GM18499 (cell line): Measurements from ENCODE around the gene ANAPC4.

Experiments
- ATAC-seq: cut with Tn5 transposase; IDR thresholded peaks from one replicate; pipeline ENCODE4 v1.9.1; 2021; ENCODE audit warnings: moderate number of reproducible peaks; ENCODE audit not compliant: insufficient read depth, unreplicated experiment

Gene ANAPC4

DNA sequence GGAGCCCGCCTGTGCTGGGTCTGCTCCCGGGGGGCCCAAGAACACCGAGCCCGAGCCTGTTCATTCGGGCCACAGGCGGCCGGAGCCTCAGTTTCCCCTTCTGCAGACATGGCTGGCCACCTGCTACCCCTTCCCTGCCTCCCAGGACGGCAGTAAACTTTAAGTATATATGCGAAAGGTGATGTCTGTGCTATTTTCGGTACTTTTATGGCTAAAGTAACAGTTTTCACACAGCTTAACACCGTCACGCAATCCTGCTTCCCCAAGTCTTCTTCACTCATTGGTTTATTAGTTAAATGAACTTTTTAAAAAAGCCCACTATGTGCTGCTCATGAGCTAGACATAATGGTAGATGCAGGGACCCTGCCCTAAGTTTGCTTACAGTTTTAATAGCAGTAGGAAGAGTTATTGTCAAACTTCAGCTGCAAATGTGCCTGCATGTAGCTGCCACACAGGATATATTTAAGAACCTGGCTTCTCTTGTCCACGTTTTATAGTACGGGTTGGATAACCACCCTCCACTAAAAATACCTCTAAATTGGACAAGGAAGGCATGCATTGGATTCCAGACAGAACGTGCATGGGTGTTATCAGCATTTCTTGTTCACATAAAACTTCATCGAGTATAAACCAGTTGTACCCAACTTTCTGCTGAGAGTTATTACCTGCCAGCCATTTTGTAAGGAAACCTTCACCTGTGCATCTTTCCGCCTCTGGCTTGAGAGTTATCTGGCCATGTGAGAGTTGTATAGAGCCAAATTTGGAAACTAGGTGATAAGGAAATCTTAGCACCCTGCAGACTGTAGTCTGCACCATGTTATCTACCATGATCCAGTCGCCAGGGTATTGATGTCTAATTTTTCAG lies 741 bp downstream of the ANAPC4 start:
- ATAC-seq, result peak; percentile 16

DNA sequence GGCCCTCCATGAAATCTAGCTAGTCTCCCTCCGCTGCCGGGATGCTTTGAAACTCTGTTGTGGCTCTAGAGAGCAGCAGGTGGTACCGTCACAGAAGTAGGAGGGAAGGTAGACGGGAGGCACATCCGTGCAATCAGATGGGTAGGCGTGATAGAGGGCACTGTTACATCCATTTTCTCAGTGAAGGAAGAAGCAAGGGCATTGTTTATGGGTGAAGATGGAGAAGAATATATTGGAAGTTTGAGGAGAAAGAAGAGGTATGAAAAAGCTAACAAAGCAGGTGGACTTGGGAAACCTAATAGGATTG lies 1.3 kb downstream of the ANAPC4 start:
- no peak for ATAC-seq

DNA sequence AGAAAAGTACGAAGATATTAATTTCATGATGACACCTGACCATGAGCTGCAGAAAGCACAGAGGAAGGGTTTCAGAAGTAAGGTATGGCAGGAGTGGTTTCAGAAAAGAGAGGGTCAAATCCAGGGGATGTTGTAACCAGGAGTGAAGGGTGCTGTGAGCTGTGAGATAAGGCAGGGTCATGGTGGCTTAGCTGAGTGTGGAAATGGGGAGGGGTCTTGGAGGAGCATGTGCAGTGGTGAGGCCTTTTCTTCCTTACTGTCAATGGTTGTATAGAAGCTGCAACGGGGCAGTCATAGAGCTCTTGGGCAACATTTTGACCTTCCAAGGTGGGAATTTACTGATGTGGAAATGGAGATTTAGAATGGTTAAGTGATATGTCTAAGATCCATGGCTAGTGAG lies 2.5 kb downstream of the ANAPC4 start:
- ATAC-seq, result no peak

DNA sequence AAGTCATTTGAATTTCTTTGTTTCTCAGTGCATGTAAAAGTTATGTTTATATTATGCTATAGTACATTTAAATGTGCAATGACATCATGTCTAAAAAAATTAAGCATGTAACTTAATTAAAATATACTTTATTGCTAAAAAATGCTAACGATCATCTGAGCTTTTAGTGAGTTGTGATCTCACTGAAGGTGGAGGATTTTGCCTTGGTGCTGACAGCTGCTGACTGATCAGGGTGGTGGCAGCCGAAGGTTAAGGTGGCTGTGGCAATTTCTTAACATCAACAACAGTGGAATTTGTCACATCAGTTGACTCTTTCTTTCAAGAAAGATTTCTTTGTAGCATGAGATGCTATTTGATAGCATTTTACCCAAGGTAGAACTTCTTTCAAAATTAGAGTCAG lies 6.6 kb downstream of the ANAPC4 start:
- ATAC-seq, result no peak

DNA sequence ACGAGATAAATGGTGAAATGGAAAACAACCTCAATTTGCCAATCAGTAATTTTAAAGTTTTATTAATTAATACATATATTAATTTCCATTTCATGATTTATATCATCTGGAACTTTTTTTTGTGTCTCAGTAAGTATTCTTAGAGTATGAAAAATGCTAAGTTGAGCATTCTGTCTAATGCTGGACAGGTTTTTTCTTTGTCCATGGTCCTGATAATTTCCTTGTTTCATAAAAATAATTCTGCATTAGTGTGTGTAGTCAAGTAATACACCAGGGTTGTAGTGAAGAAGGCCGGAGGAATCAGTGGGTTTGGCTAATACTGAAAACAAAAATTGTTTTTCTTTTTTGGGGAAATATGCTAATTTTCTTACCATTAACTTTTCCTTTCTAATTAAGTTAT lies 9.9 kb downstream of the ANAPC4 start:
- no peak for ATAC-seq

DNA sequence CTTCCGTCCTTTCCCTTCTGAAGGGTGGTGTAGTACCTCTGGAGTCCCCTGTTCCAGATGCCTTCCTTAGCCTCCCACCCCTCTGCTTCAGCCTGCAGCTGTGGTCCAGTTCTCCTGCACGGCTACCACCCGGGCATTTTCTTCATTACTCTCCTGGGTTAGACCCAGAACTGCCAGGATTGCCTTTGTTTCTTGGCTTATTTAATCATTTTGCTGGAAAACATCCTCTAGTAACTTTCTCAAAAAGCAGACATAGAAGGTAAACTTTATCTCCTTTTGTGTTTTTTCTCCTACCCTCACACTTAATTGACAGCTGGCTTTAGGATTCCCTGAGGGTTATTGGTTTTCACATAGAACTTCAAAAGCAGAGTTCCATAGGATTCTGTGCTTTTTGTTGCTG lies 20.2 kb downstream of the ANAPC4 start:
- no peak for ATAC-seq

DNA sequence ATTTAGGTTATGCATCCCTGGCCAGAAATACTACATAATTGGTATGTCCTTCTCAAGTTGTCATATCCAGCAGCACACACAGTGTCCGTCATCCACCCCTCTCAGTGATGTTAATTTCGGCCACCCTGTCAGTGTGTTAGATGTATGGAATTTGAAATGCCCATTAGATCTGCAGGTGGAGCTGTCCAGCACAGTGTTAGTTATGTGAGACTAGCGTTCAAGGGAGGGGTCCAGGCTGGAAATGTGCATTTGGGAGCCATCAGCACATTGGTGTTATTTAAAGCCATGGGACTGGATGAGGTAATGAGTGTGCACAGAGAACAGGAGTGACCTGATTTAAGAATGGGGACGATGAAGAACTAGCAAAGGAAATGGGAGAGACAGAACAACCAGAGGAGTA lies 22.4 kb downstream of the ANAPC4 start:
- ATAC-seq, result no peak

DNA sequence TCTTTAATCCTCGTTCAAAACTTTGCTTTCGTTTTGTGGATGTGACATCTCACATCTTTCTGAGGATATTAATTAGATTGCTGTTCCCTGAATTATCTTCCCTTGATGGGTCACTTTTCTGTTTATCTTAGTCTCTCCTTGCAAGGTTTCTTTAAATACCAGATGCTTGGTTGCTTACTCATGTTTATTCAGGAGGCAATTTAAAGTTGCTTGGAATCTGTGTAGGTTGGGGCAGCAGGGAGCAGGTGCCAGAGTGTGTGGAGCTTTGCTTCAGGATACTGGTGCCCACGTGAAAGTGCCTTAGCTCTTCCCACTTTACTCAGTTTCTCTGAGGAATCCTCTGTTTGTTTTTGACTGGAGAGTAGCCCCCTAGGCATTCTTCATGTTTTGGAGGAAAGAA lies 24.0 kb downstream of the ANAPC4 start:
- no peak for ATAC-seq

DNA sequence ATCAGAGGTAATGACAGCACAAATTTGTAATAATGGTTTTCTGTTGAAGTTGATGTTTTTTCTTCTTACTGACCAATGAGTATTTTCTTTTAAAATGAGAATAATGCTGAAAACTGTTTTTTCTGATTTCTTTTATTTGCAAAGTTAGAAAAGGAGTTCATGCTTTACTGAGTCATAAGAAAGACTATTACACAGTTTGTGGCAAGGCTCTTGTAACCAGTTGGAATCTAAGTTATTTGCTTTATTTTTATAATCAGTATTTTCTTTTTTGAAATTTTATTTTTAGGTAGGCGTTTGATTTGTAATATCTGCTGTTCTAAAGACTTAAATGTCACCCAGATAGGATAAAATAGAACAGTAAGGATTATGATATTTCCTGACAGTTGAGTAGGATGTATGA lies 25.5 kb downstream of the ANAPC4 start:
- no peak for ATAC-seq

DNA sequence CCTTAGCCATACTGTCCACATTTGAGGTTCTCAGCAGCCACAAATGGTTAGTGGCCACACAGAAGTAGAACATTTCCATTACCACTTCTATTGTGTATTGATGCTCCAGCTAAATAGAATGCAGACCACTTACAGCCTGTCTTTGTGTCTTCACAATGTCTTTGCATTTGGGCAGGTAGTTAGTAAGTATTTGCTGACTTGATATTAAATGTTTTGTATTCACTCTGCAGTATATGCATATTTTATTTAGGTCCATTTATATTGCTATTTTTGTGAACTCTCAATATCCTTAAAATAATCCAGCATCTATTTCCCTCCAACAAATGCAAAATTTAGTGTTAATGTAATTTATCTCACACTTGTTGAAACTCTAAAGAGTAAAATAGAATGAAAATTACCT lies 26.6 kb downstream of the ANAPC4 start:
- no peak for ATAC-seq

DNA sequence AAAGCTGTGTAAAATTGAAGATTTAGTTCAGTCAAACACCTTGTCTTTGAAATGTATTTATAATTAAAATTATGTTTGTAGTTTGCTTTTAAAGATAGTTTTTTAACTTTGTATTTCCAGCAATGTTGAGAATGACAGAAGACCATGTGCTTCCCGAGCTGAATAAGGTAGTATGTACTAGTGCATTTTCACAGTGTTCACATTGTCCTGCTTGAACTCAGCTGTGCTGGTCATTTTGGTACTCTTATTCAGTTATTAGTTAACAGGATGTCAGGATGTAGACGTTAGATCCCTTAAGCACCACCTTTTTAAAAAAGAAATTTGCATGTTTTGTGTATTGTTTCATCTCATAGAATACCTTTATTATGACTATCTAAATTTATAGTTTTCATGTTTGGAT lies 28.4 kb downstream of the ANAPC4 start:
- ATAC-seq, result no peak

DNA sequence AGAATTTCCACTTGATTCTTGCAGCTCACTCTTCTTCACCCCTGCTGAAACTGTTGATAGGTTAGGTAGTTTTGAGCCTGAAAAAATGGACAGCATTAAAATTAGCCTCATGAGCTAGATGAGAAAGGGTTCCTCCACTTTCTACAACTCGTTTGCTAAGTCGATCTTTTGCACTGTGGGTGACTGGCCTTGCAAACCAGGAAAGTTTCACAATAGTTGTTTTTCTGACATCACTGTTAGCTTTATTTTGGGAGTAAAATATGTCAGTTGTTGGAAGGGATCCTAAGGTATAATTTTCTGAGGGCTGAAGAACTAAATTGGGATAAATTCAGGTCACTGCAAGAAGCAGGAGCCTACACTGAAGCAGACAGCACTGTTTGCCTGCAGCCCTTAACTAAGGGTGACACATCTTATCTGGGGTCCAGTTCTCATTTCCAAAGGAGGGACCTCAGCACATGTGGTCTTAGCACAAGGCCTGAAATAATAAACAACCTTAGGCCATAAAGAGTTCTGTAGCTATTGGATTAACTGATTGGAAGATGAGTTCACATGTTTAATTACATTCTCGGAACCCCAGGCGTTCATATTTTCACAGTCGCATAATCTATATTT lies 29.1 kb downstream of the ANAPC4 start:
- no peak for ATAC-seq

DNA sequence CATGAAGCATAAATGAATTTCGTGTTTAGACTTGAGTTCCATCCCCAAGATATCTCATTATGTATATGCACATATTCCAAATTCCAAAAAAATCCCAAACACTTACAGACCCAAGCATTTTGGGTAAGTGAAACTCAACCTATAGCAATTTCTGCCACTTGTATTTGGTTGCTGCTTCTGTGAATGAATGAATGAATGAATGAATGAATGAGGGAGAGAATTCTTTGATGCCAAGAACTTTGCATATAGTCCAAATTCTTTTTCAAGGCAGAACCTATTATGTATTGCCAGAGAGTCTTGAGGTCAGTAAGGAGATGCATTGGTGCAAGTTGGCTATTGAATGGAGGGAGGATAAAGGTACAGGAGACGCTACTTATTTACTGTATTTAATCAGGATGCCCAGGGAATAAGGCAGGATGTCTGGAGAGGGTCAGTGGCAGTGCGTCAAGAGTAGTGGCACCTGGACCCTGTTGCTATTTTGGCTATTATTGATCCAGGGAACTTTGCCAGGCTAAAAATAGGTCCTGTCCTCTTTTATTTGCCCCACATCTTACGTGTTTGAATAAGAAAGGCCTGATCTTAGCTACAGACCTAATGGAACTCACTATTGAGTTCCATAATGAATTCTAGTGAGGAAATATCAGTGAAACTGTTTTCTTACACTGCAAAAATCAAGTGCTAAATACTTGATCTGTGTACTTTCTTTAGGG lies 33.9 kb downstream of the ANAPC4 start:
- no peak for ATAC-seq

DNA sequence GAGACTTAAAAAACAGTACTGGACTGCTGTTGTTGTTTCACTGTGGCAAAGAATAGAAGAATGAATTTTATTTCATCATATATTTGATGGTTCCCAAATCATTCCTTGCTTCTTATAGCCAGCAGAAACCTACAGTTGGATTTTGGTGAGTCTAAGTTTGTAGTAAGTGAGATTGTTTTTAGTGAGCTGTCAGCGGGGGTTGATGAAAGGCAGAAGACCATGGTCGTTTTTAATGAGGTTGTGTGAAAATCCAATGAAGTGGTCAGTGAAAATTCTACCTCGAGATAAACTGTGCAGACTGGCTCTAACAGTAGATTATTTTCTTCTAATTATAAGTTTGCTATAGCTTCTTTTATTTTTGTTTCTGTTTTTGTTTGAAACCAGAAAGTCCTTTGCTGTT lies 36.2 kb downstream of the ANAPC4 start:
- ATAC-seq, result no peak

DNA sequence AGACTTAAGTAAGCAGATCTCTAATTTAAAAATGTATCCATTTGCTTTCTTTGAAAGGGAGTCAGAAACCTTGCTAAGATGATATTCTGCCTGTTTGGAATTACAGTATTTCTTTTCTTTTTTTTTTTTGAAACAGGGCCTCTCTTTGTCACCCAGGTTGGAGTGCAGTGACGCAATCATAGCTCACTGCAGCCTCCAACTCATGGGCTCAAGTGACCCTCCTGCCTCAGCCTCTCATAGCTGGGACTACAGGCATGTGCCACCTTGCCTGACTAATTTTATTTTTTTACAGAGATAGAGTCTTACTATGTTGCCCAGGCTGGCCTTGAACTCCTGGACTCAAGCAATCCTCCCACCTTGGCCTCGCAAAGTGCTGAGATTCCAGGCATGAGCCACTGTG lies 40.0 kb downstream of the ANAPC4 start:
- ATAC-seq, result no peak

DNA sequence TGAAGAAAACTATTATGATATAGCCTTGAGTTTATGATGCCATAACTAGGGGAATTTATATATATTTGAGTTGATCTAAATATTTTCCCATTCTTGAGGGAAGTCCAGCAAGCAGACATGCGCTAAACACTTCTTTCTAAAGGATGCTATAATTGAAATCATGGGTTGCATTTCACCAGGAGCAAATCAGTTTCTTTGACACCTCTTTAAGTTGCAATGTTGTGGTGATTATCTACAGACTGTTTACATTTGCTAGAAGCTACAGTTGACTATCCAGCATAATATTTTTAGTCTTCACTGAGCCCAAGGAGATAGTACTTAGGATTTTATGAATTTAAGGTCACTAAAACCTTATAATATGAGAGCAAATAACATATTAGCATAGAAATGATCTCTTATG lies 43.9 kb downstream of the ANAPC4 start:
- no peak for ATAC-seq

DNA sequence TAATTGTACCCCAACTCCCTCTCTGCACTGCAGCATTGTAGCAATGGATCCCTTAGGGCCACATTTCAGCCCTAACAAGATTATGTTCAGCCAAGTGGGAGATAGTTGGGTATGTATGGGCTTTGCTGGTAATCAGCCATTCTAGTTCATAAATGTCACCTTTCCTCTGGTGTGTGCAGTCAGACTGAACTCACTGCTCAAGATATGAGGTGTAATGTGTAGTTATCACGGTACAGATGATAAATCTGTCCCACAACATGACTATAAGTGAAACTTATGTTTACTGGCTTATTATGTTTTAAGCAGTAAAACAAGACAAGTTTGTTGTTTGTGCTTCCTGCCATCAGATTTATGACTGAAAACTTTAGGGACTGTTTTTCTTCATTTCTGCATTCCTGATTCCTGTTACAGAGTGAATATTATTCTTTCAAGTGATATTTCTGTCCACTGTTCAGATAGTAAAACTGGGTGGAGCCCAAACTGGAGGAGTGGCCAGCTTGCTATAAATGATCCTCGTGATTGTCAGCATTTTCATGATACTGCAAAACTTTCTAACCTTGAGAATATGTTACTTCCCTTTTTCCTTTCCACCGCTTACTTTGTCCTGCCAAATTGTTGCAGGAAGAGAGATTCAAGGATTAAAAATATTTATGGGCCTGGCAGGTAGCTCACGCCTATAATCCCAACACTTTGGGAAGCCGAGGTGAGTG lies 44.9 kb downstream of the ANAPC4 start:
- no peak for ATAC-seq

DNA sequence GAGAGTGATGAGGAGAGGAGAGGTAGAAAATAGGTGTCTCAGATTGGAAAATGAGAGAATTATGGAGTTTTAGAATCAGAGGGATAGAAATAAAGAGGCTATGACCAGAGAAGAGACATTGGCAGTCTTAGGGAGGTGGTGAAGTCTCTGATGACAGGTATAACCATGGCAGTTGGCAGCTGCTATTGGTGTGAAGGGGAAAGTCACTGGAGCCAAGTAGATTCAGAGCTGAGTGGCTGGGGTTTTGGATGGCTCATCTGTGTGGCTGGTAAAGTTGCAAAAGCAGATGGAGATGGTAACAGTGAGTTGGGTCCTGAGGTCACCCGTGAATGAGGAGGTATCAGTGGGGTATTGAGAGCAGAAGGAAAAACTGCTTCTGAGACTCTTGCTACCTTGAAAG lies 46.5 kb downstream of the ANAPC4 start:
- ATAC-seq, result no peak

DNA sequence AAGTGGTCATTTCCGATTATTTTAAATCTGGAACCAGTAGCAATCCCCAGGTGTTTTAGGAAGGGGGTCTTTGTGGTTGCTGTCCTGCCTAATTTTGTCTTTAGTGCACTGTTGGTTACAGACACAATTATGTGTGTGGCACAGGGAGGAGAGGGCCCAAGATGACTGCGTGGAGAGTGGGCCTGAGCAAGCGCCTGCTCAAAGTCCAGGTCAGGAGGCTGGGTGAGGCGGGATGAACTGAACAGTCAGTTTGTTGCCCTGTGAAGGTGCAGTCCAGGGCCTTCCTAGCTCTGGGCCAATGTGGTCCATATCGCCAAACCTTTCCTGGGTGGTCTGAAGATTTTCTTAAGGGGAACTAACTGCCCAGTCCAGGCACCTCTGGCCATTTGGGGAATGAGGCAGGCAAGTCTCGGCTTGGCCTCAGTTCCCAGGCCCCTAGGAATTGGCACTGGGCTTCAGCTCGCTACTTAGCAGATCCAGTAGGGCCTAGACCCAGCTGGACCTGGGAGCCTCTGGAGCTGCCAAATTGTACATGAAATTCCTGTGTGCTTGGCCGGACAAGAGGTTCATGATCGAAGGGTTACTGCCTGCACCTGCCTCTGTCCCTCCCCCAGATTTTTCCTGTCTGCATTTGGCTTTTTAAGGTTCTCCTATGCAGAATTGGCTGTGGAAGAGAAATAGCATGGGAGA lies 47.6 kb downstream of the ANAPC4 start:
- ATAC-seq, result no peak

DNA sequence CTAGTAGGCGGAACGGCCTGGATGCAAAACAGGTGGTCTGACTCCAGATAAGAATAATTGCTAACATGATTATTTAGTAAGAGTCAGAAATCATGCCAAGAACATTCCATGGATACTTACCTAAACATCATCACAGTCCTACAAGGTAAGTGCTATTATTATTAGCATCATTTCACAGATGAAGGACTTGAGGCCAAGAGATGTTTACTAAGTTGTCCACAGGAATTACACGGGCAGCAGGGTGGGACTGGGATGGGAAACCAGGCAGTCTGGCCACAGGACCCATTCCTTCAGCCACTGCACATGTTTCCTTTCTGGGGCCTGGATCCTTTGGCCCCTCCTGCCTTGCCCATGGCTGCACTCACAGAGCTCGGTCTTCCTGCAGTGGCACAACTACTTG lies 48.3 kb downstream of the ANAPC4 start:
- no peak for ATAC-seq

DNA sequence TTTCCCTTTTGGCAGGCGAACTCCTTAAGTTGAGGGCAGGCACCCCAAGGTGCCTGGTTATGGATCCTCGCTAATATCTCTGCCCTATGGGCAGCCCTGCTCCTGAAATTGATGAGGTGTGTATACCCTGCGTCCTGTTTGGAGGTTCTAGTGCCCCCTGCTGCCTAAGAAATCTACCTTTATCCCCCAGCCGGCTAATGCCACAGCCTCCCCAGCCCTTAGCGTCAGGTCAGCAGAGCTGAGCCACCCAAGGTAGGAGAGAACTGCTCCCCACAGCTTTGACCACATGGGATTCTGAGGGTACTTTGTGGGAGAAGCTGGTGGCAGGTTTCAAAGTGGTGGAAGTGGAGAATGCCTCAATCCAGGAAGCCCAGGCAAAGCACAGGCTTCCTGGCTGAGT lies 50.8 kb downstream of the ANAPC4 start:
- no peak for ATAC-seq
